GM18517 (cell line): Measurements from ENCODE around the gene UTP11.

Experiments used
- ATAC-seq: cut with Tn5 transposase; IDR thresholded peaks from one replicate; pipeline ENCODE4 v1.9.1; 2021; ENCODE audit warnings: mild to moderate bottlenecking, moderate library complexity; ENCODE audit not compliant: unreplicated experiment

UTP11 gene

DNA sequence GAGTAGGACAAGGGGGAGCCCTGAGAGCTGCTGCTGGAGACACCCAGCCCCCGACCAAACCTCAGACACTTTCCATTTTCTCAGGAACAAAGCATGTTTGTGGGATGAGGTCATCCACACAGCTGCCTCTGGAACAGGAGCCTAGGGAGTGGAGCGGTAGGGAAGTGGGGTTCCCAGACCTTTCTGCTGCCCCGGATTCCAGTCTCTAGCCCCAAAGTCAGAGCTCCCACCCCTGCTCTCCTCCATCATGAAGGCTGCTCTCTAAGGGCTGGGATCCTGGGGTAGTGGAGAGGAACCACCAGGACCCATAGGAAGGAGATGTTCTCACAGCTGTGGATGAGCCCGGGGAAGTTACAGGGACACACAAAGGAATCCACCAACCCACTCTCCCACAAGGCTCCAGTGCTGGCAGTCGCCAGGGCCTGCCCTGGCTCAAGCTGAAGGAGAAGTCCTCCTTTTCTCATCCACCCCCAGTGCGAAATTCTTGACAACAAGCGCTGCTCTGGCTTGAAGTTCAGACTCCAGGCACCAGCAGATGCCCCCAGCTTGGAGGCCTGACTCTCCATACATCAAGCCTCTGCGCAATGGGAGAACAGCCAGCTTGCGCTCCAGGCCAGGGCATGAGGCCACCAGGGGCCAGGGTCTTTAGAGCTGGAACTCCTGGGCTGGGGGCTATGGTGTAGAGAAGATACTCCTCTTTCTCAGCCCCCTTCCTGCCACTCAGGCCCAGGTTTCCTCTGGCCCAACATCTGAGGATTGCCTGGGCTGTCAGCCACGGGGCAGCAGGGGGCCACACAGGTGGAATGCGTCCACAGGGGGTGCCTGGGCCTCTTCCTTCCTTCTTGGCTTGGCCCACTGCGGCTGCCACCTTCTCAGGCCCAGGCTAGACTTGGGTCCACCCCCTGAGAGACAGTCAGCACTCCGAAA lies 11.7 kb upstream of the UTP11 start:
- no peak for ATAC-seq

DNA sequence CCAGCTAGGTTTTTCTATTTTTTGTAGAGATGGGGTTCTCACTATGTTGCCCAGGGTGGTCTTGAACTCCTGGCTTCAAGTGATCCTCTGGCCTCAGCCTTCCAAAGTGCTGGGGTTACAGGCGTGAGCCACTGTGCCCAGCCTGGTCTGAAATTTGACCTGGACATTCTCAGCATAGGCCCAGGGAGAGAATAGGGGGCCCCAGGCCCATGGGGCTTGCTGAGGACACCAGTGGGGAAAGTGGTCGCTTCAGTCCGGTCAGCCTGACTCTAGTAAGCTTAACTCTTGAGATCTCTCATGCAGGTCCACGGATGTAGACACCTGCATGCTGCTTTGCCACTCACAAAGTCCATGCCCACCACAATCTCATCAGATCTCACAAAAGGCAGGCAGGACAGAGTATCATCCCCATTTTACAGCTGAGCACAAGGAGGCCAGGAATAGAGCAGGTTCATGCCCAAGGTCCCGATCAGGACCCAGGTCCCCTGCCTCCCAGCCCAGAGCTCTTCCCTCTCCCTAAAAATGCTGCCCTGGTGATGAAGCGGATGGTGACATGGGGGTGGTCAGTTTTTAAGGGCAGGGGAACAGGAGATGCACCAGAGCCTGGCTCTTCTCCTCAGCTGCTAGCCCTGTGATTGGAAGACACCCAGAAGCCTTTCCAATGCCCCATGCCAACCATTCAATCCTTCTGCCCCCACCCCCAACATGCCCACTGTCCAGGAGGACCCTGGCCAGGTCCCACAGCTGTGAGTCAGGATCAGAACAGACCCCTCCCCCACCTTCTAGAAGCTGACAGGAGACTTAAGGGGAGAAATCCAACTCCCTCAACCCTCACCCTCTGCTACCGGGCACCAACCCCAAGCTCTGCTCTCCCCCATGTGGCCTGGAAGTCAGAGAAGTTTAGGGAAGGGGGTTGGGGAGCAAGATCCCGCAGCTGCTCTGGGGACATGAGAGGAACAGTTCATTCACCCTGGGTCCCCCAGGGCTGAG lies 9.0 kb upstream of the UTP11 start:
- no peak for ATAC-seq

DNA sequence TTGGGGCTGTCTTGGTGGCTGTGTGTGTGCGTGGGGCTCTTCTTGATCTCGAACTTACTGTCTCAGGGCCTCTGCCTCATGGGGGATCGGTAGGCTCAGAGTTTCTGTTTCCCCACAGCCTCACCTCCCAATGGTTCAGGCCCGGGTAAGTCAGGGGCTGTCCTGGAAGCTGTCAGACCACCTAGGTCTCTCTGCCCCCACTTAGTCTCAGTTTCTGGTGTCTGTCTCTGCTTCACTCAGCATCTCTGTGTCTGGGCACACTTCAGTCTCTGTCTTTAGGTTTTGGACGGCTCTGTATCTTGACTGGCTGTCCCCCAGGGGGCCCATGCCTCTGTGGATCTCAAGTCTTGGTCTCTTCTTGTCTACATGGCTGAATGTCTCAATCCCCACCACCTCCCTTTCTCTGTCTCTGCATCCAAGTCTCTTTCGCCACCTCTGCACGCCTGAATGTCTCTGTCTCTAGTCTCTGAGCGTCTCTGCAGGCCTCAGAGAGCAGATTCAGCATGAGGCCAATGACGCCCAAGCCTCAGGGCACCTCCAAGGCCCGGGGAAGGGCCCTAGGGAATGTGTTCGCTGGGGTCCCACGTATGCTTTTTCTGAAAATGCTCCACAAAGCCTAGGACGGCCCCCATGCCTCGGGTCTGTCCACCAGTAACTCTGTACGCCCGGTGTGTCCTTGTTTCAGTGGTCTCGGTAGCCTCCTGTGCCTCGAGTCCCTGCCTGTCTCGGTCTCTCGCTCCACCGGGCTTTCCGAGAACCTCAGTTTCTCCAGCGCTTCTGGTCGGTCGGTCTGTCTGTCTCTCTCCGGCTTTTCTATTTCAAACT lies 8.0 kb upstream of the UTP11 start:
- ATAC-seq: no peak

DNA sequence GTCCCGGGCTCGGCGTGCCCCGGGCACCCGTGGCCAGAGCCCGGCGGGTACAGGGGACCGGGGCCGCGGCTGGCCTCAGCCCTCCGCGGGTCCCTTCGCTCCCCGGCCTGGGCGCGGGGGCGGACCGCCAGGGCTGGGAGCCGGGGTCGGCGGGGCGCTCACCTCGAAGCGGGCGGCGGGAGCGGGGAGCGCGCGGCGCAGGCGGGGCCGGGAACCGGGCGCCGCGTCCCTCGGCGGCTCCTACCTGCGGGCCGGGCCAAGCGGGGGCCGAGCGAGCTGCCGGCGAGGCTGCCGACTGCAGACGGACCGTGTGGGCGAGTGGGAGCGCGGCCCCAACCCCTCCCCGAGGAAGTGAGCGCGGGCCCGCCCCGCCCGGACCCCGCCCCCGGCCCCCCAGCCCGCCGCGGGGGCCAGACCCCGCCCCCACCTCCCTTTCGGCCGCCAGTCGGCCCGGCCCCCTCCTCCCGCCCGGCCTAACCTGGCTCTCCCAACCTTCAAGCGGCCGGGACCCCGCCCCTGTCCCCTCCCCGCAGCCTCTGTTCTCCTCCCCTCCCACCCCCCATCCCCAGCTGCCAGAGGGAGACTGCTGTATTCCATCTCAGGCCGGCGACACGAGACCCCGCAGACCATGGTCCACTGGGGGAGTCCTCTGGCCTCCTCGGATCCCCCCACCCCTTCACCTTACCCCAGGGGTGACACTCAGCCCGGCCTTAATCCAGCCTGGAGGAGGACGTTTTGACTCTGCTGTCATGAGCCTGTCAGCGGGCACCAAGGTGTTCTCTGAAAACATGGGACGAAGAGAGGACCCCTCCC lies 7.1 kb upstream of the UTP11 start, which contains the start of gene FHL3:
Gene FHL3, minus strand, starts transcription at position 320 of the 813 bp plus-strand sequence. CDS start 6,102 bp downstream, outside the sequence.
- ATAC-seq: no peak

DNA sequence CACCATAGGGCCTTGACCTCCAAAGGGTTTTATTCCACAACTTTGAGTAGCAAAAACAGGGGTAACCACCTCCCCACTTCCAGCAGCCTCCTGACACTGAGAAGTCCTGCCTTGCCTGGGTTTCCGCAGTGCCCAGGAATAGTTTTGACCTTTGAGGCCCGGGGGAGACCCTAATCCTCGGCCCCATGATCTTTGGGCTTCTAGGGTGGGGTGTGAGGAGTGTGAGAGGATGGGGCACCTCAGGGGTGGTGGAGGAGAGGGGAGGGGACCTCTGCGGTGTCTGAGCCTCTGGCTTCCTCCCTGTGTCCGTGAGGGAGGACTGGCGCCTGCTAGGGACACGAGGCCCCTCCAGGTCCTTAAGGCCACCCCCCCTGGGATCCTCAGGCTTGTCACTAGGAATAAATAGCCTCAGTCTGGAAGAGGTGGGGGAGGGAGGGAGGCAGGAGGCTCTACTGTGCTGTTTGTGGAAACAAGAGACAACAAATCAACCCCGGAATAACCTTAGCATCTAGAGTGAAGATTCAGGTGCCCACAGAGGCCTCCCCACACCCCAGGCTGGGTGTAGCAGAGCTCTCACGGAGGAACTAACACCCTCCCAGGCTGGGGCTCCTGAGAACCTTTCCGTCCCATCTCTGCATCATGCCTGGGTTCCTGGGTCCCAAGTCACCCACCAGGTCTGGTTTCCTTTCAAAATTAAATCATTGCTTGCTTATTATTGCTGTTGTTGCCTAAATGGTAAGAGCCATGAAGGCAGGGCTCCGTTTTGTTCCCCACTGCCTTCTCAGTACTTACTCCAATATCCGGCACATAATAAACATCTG lies 6.3 kb upstream of the UTP11 start:
- no peak for ATAC-seq

DNA sequence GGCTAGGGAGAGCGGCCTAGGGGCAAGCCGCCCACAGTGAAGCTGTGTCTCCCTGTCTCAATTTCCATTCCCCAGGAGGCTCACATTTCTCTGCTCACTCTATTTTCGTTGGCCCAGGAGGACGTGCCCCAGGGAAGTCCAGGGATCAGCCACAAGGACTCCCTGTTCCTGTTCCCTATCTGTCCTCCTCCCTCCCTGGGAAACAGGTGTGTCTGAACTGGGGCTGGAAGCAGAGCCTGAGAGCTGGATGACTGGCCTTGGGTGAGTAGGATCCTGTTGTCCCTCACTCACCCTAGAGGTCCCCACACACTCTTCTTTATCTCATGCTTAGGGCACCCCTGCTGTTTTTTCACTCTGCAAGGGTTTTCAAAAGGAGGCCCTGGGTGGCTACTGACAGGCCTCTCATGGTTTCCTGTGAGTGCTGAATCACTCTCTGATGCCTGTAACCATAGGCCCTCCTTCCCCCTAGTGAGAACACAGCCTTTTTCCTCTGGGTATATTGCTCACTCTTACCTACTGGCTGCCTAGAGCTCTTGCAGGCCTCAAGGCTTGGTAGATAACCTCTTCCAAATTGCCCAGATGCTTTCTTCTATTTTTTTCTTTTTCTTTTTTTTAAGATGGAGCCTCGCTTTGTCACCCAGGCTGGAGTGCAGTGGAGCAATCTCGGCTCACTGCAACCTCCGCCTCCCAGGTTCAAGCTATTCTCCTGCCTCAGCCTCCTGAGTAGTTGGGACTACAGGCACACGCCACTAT lies 3.3 kb upstream of the UTP11 start:
- no peak for ATAC-seq

DNA sequence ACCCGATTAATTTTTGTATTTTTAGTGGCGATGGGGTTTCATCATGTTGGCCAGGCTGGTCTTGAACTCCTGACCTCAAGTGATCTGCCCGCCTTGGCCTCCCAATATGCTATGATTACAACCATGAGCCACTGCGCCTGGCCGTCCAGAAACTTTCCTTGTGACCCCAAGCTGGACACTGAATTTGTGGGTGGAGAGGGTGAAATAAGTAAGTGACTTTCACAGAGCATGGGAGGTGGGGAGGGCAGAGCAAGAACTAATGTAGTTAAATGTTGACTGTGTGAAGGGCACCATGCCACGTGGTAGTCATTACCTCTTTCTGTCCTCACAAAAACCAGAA lies 2.7 kb upstream of the UTP11 start:
- no peak for ATAC-seq

DNA sequence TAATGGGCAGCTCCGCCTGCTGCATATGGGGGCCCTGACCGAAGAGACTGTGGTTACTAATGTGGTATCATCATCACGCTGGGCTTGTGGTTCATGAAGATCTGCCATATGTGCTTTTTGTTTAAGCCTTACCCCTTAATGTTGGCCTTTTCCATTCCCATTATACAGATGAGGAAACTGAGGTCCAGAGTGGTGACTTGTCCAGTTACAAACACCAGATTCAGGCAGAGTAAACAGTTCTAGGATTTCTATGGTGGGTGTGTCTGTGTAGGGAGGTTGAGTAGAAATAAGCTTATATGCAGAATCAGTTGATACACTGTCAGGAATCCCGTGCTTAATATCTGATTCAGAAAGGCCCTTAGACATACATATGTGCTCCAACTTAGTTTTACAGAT lies 691 bp downstream of the UTP11 start:
- no peak for ATAC-seq

DNA sequence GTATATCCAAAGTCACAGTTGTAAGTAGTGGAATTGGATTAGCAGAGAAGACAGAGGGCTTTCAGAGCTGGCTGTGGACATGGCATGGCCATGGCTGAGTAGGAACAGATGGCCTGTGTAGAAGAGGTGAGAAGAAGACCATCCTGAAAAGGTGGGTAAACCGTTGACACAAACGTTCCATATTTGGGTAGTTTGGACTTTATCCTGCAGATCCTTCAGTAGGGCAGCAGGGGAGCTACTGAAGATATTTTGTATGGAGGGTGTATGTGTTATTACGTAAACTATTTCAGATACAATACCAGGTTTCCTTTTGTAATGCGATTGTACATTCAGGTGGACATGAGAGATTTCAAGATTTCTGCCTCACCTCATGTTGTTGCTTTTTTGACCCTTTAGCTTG lies 1.6 kb downstream of the UTP11 start:
- no peak for ATAC-seq

DNA sequence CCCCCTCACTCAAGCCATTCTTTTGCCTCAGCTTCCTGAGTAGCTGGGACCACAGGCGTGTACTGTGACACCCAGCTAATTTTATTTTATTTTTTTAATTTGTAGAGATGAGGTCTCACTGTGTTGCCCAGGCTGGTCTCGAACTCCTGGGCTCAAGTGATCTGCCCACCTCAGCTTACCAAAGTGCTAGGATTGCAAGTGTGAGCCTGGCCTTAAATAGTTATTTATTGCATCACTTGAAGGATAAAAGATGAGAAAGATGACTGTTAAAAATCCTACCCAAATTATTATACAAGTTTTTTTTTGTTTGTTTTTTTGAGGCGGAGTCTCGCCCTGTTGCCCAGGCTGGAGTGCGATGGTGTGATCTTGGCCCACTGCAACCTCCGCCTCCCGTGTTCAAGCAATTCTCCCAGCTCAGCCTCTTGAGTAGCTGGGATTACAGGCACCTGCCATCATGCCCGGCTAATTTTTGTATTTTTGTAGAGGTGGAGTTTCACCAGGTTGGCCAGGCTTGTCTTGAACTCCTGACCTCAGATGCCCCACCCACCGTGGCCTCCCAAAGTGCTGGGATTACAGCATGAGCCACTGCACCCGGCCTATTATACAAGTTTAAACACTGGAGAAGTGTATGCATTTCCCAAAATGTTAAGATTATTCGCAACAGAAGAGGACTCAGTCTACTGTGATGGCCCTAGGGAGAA lies 2.3 kb downstream of the UTP11 start:
- ATAC-seq: no peak

DNA sequence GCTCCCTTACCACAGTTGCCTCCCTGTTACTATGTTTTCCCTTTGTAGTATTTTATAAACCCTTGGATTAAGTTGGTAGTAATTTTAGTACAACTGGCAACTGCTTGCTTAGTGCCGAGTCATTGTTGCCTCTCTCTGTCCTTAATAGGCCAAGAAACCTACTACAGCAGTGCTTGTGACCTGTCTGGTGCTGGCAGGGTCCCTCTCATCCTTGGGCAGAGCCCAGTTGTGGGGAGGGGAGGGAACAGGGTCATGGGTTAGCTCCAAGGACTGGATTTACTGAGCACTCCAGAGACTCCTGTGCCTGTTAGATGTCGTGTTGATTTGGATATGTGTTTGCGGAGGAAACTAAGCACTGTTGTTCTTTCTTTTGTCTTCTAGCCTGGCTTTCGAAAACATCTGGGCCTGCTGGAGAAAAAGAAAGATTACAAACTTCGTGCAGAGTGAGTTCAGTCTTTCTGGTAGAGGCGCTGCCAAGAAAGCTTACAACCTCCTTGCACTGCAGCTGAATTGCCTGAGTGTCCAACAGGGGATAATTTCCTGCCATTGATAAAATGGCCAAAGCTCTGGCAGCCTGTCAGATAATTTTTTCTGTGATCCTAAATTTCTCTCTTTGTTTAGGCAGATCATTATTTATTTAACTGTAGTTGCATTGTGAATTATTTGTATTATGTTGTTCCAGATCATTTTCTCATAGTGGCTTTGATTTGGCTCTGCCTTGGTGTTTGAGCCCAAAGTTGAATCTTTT lies 3.6 kb downstream of the UTP11 start:
- ATAC-seq: no peak

DNA sequence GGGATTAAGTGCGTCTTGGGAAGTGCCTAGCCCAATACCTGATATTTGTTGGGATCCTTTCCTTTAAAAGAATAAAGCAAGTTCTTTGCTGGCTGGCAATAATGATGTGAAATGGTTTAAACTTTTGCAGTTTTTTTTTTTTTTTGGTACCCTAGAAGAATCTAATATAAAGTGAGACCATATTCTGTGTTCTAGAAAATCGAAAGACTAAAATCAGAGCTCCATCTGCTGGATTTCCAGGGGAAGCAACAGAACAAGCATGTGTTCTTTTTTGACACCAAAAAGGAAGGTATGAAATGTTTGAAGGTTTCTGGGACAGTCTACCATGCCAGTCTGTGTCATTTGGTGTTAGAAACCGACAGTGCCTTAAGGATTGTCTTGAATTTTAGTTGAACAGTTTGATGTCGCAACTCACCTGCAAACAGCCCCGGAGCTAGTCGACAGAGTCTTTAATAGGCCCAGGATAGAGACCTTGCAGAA lies 6.4 kb downstream of the UTP11 start:
- no peak for ATAC-seq

DNA sequence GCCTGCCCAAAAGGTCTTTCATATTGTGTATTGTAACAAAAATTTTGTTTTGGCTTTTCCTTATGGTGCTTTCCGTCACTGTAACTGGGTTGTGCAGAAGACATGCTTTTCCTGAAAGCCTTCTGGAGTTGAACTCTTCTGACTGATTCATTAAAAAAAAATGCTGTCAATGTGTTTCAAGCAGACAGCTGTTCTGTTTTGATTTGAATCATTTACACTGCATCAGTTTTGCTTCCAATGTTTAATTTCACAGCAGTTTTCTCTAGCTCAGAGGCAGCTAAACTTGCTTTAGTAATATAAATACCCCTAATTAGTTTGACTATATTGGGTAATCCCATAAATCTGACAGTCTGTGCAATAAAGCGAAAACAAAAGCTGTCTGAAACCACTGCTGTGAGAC lies 7.9 kb downstream of the UTP11 start:
- ATAC-seq: no peak

DNA sequence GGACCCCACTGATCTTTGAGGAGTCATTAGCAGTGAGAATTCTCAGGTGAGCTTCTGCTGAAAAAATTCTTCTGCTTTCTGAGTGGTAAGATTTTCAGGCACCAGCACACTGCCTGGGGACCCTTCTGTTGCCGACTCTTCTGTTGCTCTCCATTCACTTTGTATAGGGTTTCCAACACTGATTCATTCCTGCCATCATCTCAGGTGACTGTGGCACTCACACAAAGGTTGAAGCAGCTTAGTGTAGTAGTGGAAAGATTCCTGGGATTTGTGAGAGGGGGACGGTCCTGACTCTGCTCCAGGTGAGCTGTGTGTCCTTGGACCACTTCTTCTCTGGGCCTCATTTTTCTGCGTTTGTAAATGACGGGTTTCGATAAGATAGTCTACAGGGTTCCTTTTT lies 9.4 kb downstream of the UTP11 start:
- no peak for ATAC-seq

DNA sequence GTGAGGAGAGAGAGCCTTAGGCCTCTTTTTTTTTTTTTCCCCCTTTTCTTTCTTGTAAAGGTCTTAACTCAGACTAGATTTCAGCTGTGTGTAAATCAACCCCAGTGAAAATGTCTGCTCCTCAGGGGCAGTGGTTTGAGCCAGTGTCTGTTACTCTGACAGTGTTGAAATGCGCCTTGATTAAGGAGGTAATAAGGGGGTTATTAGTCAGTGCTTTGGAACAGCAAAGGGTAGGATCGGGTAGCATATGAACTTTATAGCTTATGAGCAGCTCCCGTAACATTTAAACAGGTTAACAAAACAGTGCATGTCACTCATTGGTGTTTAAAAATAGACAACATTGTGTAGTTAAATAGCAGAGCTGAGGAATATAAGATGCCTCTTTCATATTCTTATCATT lies 10.3 kb downstream of the UTP11 start:
- no peak for ATAC-seq

DNA sequence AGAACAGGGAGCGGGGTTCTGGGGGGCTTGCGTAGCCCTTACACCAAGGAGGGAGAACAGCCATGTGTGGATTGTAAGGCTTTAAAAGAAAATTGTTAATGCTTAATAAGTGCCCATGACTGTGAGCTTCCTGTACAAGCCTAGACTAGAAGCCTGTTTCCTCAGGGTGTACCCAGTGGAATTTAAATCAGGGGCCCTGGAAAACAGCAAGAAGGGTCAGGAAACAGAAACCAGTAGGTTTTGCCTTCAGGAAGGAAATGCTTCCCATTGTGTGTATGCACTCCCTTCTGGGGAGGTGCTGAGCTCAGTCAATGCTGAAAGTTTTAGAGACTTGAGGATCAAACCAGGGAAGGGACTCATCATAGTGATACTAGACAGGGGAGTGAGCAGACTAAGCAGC lies 12.7 kb downstream of the UTP11 start:
- no peak for ATAC-seq

DNA sequence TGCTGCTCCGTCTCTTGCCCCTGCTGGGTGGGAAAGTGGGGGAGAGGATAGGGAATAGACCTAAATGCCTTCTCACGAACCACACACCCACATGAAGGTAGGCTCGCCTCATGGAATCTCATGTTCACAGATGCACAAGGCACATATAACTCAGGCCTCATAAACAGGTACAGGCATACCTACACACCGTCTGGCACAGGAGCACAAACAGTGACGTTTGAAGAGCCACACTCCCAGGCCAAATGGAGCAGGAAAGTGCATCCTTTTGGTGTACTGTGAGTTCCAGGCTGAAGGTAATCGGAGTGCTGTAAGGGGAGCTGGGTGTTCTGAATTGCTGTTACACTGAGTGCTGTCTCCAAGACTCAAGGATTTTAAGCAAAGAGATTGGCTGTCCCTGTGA lies 13.1 kb downstream of the UTP11 start:
- no peak for ATAC-seq
